Spleen (tissue), 11 donors: Measurements from ENCODE around the gene GGNBP2. TPM values are rescaled to one million over a fixed set of nuclear protein-coding genes. Genes with fewer than 3 reads are reported as not detected.

Experiments used
- DNase-seq: peaks from one replicate; pipeline ENCODE4 v3.0.0-alpha.2; 2020
- H3K27ac ChIP-seq, 8 donors: fragments of 200-600 bp; sonication (generic) in 7 of 8; 1 replicate in 4 of 8; 2 replicates in 4 of 8; pipeline versions ENCODE4 v1.5.0 to v1.8.0; 2016 to 2021; ENCODE audit warnings: inconsistent platforms in 4 of 8, mild to moderate bottlenecking in 4 of 8, moderate library complexity in 1 of 8
- H3K27me3 ChIP-seq, 7 donors: fragments of 200-600 bp; sonication (generic) in 6 of 7; replicated peaks in 1 of 7; 1 replicate in 4 of 7; 2 replicates in 3 of 7; pipeline versions ENCODE4 v1.5.0 to v1.8.0; 2016 to 2021; ENCODE audit warnings: inconsistent platforms in 3 of 7, mild to moderate bottlenecking in 1 of 7
- H3K36me3 ChIP-seq, 6 donors: fragments of 200-600 bp; sonication (generic) in 5 of 6; 1 replicate in 4 of 6; 2 replicates in 2 of 6; pipeline versions ENCODE4 v1.5.0 to v1.8.0; 2016 to 2021; ENCODE audit warnings: inconsistent platforms in 2 of 6
- H3K4me1 ChIP-seq, 6 donors: fragments of 200-600 bp; sonication (generic) in 5 of 6; 1 replicate in 3 of 6; 2 replicates in 3 of 6; pipeline versions ENCODE4 v1.5.0 to v1.8.0; 2016 to 2021; ENCODE audit warnings: inconsistent platforms in 3 of 6
- H3K4me3 ChIP-seq, 8 donors: fragments of 200-600 bp; sonication (generic) in 7 of 8; 1 replicate in 4 of 8; 2 replicates in 4 of 8; pipeline versions ENCODE4 v1.5.0 to v1.8.0; 2016 to 2021; ENCODE audit warnings: inconsistent platforms in 4 of 8, mild to moderate bottlenecking in 4 of 8, moderate library complexity in 2 of 8
- H3K9me3 ChIP-seq, 8 donors: fragments of 200-600 bp; sonication (generic) in 7 of 8; 1 replicate in 4 of 8; 2 replicates in 4 of 8; pipeline versions ENCODE4 v1.5.0 to v1.8.0; 2016 to 2021; ENCODE audit warnings: inconsistent platforms in 4 of 8
- CTCF ChIP-seq, 11 experiments: fragments of 200-600 bp in 7 of 11; fragments of 450-650 bp in 4 of 11; sonication (generic) in 4 of 11; IDR thresholded peaks in 8 of 11; conservative IDR thresholded peaks in 3 of 11; 1 replicate in 7 of 11; 2 replicates in 4 of 11; pipeline versions ENCODE4 v1.4.0 to v1.8.0; 2016 to 2021; ENCODE audit warnings: antibody characterized with exemption in 11 of 11, inconsistent platforms in 4 of 11, mild to moderate bottlenecking in 1 of 11
- POLR2A ChIP-seq, 3 donors: fragments of 450-650 bp; IDR thresholded peaks; one replicate each; pipeline ENCODE4 v1.5.1; 2017; ENCODE audit warnings: antibody characterized with exemption in 3 of 3, mild to moderate bottlenecking in 1 of 3
- POLR2AphosphoS5 ChIP-seq, 3 donors: sonication (generic); formaldehyde crosslinking; IDR thresholded peaks; one replicate each; pipeline ENCODE4 v1.5.1; 2017; ENCODE audit warnings: antibody characterized with exemption in 3 of 3
- WGBS, 5 donors: extraction: QIAGEN DNeasy Blood & Tissue Kit in 3 of 5; methylation state at CpG; one replicate each; pipeline versions ENCODE4 v1.1.5 to v1.1.7; 2013 to 2018; 5-methylcytosine and 5-hydroxymethylcytosine counted together
- intact Hi-C: fragments of 100-400 bp; cut with DNase I; formaldehyde crosslinking; loops from one replicate; pipeline ENCODE4 v1.15.0; 2023; ENCODE audit warnings: low total_unique reads
- polyA plus RNA-seq, 3 donors: library from polyadenylated mRNA; stranded (reverse); fragments of 200-250 nt; gene quantifications; one replicate each; pipeline ENCODE4 v1.2.1, GENCODE V29; 2013
- total RNA-seq, 7 donors: library from RNA; depleted of rRNA in 3 of 7; stranded (reverse); fragments of >200 nt in 3 of 7; fragmentation: NEBNext Ultra II Directional in 4 of 7; extraction: Animal tissue kit (Norgen Biotek cat#: 25700) in 4 of 7; gene quantifications; one replicate each; pipeline versions ENCODE4 v1.1.0 to v1.2.1, GENCODE V29; 2016 to 2021
- donor health status: healthy with polysubstance abuse.
- donor health status: DM: no; HTN: no; CAD: no; lungs with moderate emphysema.
- donor health status: DM: no; HTN: no; CAD: no.
- donor health status: Bipolar disorder and iron deficiency.
- donor health status: healthy.
- donor health status: DM: no; HTN: no; CAD: no.
- donor health status: DM: yes; HTN: yes; CAD: no.

Gene GGNBP2
- total and polyA plus RNA-seq, 10 donors = 60.8 to 123 (median 88.5) TPM

- Histone ChIP-seq H3K4me3 (no peak overlapping the region), H3K27me3 (peaks cover 0 to 4% (median 0%) of the 10 kb centered on the region in 7 donors), H3K36me3 (no peaks in the 10 kb centered on the region), H3K9me3 (no peaks in the 10 kb centered on the region), H3K4me1 (no peaks in the 10 kb centered on the region), H3K27ac (no peak overlapping the region)
- DNase-seq = no peak
- WGBS, 5 donors = 59 to 82% (median 76%) methylated on average over 5 of the region's 5 CpGs
- intact Hi-C loops = no loop called here
- TF ChIP-seq CTCF (IDR thresholded peaks at IDR 0.05 in 8 of 11, conservative IDR thresholded peaks at IDR 0.05 in 3 of 11) (no peak), POLR2AphosphoS5 (IDR thresholded peaks at IDR 0.05) (no peak), POLR2A (IDR thresholded peaks at IDR 0.05) (no peak)
These were observed 70.2 kb downstream of the GGNBP2 start for GRCh38 chr17:36614933-36615332.

GRCh38 chr17:36616061-36617029, 71.6 kb downstream of the GGNBP2 start:
- WGBS, 5 donors = 71 to 85% (median 80%) methylated on average over 16 of the region's 16 CpGs
- Histone ChIP-seq H3K4me1 (no peaks in the 10 kb centered on the region), H3K9me3 (no peaks in the 10 kb centered on the region), H3K4me3 (no peak overlapping the region), H3K36me3 (no peaks in the 10 kb centered on the region), H3K27ac (no peak overlapping the region), H3K27me3 (peaks cover 0 to 4% (median 0%) of the 10 kb centered on the region in 7 donors)
- no peak for TF ChIP-seq POLR2A (IDR thresholded peaks at IDR 0.05)
- no peak for TF ChIP-seq CTCF (IDR thresholded peaks at IDR 0.05 in 8 of 11, conservative IDR thresholded peaks at IDR 0.05 in 3 of 11)
- TF ChIP-seq POLR2AphosphoS5 (IDR thresholded peaks at IDR 0.05) = no peak
- DNase-seq = no peak
- intact Hi-C loops = no loop called here

GRCh38 chr17:36617773-36618172, 73.1 kb downstream of the GGNBP2 start:
- Histone ChIP-seq H3K4me3 (no peak overlapping the region), H3K27ac (no peak overlapping the region), H3K9me3 (no peaks in the 10 kb centered on the region), H3K27me3 (peaks cover 0 to 4% (median 0%) of the 10 kb centered on the region in 7 donors), H3K36me3 (no peaks in the 10 kb centered on the region), H3K4me1 (no peaks in the 10 kb centered on the region)
- WGBS, 5 donors = 81 to 98% (median 88%) methylated on average over 6 to 7 of the region's 7 CpGs
- no peak for TF ChIP-seq POLR2A (IDR thresholded peaks at IDR 0.05)
- no peak for TF ChIP-seq CTCF (IDR thresholded peaks at IDR 0.05 in 8 of 11, conservative IDR thresholded peaks at IDR 0.05 in 3 of 11)
- TF ChIP-seq POLR2AphosphoS5 (IDR thresholded peaks at IDR 0.05) = no peak
- intact Hi-C loops = no loop called here
- no peak for DNase-seq

- H3K27me3 ChIP-seq = no peaks in the 10 kb centered on the region
- no peak overlapping the region for H3K27ac ChIP-seq
- no peak overlapping the region for H3K4me3 ChIP-seq
- intact Hi-C loops = no loop called here
- TF ChIP-seq CTCF (IDR thresholded peaks at IDR 0.05 in 8 of 11, conservative IDR thresholded peaks at IDR 0.05 in 3 of 11) = no peak
- H3K36me3 ChIP-seq = no peaks in the 10 kb centered on the region
- H3K4me1 ChIP-seq = no peaks in the 10 kb centered on the region
- 73 to 97% (median 86%) methylated on average over 3 of the region's 3 CpGs for WGBS, 5 donors
- H3K9me3 ChIP-seq = no peaks in the 10 kb centered on the region
- no peak for DNase-seq
These were observed 78.6 kb downstream of the GGNBP2 start for GRCh38 chr17:36623281-36623680.
